ENCODE results near the gene CEMIP. TPM values are rescaled to one million over a fixed set of nuclear protein-coding genes. Genes with fewer than 3 reads are reported as not detected.
A peak's percentile ranks its signal among the peaks of the same experiment; 100 is the strongest.

The CEMIP gene
- total RNA-seq, 1 donor from 2014 or later = 3.6 TPM

- TF ChIP-seq EZH2 (IDR thresholded peaks at IDR 0.05; ENCODE audit: insufficient read depth, low read length) (no peak), CTCF (IDR thresholded peaks at IDR 0.05; ENCODE audit: insufficient read depth, low read depth, low read length) (no peak)
- Mint-ChIP-seq H3K4me1 (ENCODE audit: low read depth, unreplicated experiment) (peaks cover 8% of the 10 kb centered on the region), H3K36me3 (ENCODE audit: low read depth, unreplicated experiment) (peaks cover 2% of the 10 kb centered on the region), H3K9me3 (ENCODE audit: unreplicated experiment) (no peaks in the 10 kb centered on the region), H3K4me3 (ENCODE audit: unreplicated experiment) (no peak overlapping the region), H3K27ac (ENCODE audit: unreplicated experiment) (peak overlapping the region; percentile 72), H3K27me3 (ENCODE audit: low read depth, unreplicated experiment) (peaks cover 4% of the 10 kb centered on the region)
- Histone ChIP-seq H3K4me1 (ENCODE audit: insufficient read depth, low read length) (peaks cover 21% of the 10 kb centered on the region), H3K4me2 (ENCODE audit: low read length) (no peak overlapping the region), H2AFZ (ENCODE audit: low read depth, low read length) (no peak overlapping the region), H4K20me1 (ENCODE audit: insufficient read depth, low read length) (peaks cover 49% of the 10 kb centered on the region), H3K27ac (ENCODE audit: low read depth, low read length) (peak overlapping the region; percentile 5), H3K4me3 (ENCODE audit: insufficient read depth, low read depth, low read length) (no peak overlapping the region), H3K9me3 (ENCODE audit: insufficient read depth, low read depth, low read length) (no peaks in the 10 kb centered on the region), H3K79me2 (ENCODE audit: insufficient read depth, low read length) (no peaks in the 10 kb centered on the region), H3K9ac (ENCODE audit: low read length) (no peak overlapping the region), H3K36me3 (ENCODE audit: insufficient read depth, low read length) (no peaks in the 10 kb centered on the region), H3K27me3 (ENCODE audit: insufficient read depth, low read length) (peaks cover 17% of the 10 kb centered on the region)
- DNase-seq (ENCODE audit: low read depth) (peak; percentile 93), FAIRE-seq (no peak)
Measured at GRCh38 chr15:80849308-80849707, 70.1 kb downstream of the CEMIP start.

- no peaks in the 10 kb centered on the region for H3K9me3 ChIP-seq (ENCODE audit: insufficient read depth, low read depth, low read length)
- peaks cover 18% of the 10 kb centered on the region for H3K4me1 ChIP-seq (ENCODE audit: insufficient read depth, low read length)
- H4K20me1 ChIP-seq (ENCODE audit: insufficient read depth, low read length) = peaks cover 40% of the 10 kb centered on the region
- no peak overlapping the region for H3K9ac ChIP-seq (ENCODE audit: low read length)
- no peak overlapping the region for H3K4me3 ChIP-seq (ENCODE audit: insufficient read depth, low read depth, low read length)
- Mint-ChIP-seq H3K27ac (ENCODE audit: unreplicated experiment) (no peak overlapping the region), H3K4me3 (ENCODE audit: unreplicated experiment) (no peak overlapping the region), H3K4me1 (ENCODE audit: low read depth, unreplicated experiment) (peaks cover 6% of the 10 kb centered on the region), H3K9me3 (ENCODE audit: unreplicated experiment) (no peaks in the 10 kb centered on the region), H3K27me3 (ENCODE audit: low read depth, unreplicated experiment) (peaks cover 4% of the 10 kb centered on the region), H3K36me3 (ENCODE audit: low read depth, unreplicated experiment) (no peaks in the 10 kb centered on the region)
- FAIRE-seq (no peak), DNase-seq (ENCODE audit: low read depth) (peak; percentile 26)
- no peak overlapping the region for H3K4me2 ChIP-seq (ENCODE audit: low read length)
- H3K36me3 ChIP-seq (ENCODE audit: insufficient read depth, low read length) = no peaks in the 10 kb centered on the region
- H3K27me3 ChIP-seq (ENCODE audit: insufficient read depth, low read length) = peaks cover 17% of the 10 kb centered on the region
- TF ChIP-seq EZH2 (IDR thresholded peaks at IDR 0.05; ENCODE audit: insufficient read depth, low read length) (no peak), CTCF (IDR thresholded peaks at IDR 0.05; ENCODE audit: insufficient read depth, low read depth, low read length) (no peak)
- H2AFZ ChIP-seq (ENCODE audit: low read depth, low read length) = no peak overlapping the region
- H3K27ac ChIP-seq (ENCODE audit: low read depth, low read length) = no peak overlapping the region
- no peaks in the 10 kb centered on the region for H3K79me2 ChIP-seq (ENCODE audit: insufficient read depth, low read length)
Measured at GRCh38 chr15:80850941-80851451, 71.8 kb downstream of the CEMIP start.

GRCh38 chr15:80852676-80853075 lies 73.5 kb downstream of the CEMIP start:
- peaks cover 3% of the 10 kb centered on the region for H3K27me3 Mint-ChIP-seq (ENCODE audit: low read depth, unreplicated experiment)
- Histone ChIP-seq H3K36me3 (ENCODE audit: insufficient read depth, low read length) (no peaks in the 10 kb centered on the region), H3K79me2 (ENCODE audit: insufficient read depth, low read length) (no peaks in the 10 kb centered on the region), H3K4me1 (ENCODE audit: insufficient read depth, low read length) (peaks cover 21% of the 10 kb centered on the region), H3K27me3 (ENCODE audit: insufficient read depth, low read length) (peaks cover 12% of the 10 kb centered on the region), H3K4me2 (ENCODE audit: low read length) (no peak overlapping the region), H4K20me1 (ENCODE audit: insufficient read depth, low read length) (peaks cover 31% of the 10 kb centered on the region), H3K27ac (ENCODE audit: low read depth, low read length) (no peak overlapping the region), H2AFZ (ENCODE audit: low read depth, low read length) (no peak overlapping the region), H3K9ac (ENCODE audit: low read length) (no peak overlapping the region), H3K4me3 (ENCODE audit: insufficient read depth, low read depth, low read length) (no peak overlapping the region), H3K9me3 (ENCODE audit: insufficient read depth, low read depth, low read length) (no peaks in the 10 kb centered on the region)
- H3K9me3 Mint-ChIP-seq (ENCODE audit: unreplicated experiment) = no peaks in the 10 kb centered on the region
- H3K4me3 Mint-ChIP-seq (ENCODE audit: unreplicated experiment) = no peak overlapping the region
- no peaks in the 10 kb centered on the region for H3K36me3 Mint-ChIP-seq (ENCODE audit: low read depth, unreplicated experiment)
- H3K27ac Mint-ChIP-seq (ENCODE audit: unreplicated experiment) = no peak overlapping the region
- DNase-seq (ENCODE audit: low read depth) = no peak
- no peak for TF ChIP-seq EZH2 (IDR thresholded peaks at IDR 0.05; ENCODE audit: insufficient read depth, low read length)
- TF ChIP-seq CTCF (IDR thresholded peaks at IDR 0.05; ENCODE audit: insufficient read depth, low read depth, low read length) = no peak
- peaks cover 12% of the 10 kb centered on the region for H3K4me1 Mint-ChIP-seq (ENCODE audit: low read depth, unreplicated experiment)
- no peak for FAIRE-seq
